D721Med (cell line): ENCODE measurements around the gene E2F4.

Source experiments
- DNase-seq: peaks from one replicate; pipeline ENCODE4 v3.0.0; 2011; ENCODE audit warnings: low spot score; ENCODE audit not compliant: insufficient read length
- FAIRE-seq: peaks from 2 replicates; lab custom pipeline; 2011; peaks lifted over from hg19 to GRCh38; lab: Jason Lieb, UNC
- TF ChIP-seq, protein P1 (sequence below): IDR thresholded peaks from 2 replicates; pipeline ENCODE4 v1.5.1; 2012; ENCODE audit warnings: mild to moderate bottlenecking, control low read depth; ENCODE audit not compliant: insufficient read depth; ENCODE audit errors: missing control alignments

Gene E2F4

GRCh38 chr16:67158637-67159600, 33.0 kb upstream of the E2F4 start:
- TF ChIP-seq, protein P1, sequence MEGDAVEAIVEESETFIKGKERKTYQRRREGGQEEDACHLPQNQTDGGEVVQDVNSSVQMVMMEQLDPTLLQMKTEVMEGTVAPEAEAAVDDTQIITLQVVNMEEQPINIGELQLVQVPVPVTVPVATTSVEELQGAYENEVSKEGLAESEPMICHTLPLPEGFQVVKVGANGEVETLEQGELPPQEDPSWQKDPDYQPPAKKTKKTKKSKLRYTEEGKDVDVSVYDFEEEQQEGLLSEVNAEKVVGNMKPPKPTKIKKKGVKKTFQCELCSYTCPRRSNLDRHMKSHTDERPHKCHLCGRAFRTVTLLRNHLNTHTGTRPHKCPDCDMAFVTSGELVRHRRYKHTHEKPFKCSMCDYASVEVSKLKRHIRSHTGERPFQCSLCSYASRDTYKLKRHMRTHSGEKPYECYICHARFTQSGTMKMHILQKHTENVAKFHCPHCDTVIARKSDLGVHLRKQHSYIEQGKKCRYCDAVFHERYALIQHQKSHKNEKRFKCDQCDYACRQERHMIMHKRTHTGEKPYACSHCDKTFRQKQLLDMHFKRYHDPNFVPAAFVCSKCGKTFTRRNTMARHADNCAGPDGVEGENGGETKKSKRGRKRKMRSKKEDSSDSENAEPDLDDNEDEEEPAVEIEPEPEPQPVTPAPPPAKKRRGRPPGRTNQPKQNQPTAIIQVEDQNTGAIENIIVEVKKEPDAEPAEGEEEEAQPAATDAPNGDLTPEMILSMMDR = no peak
- FAIRE-seq (no peak), DNase-seq (no peak)

GRCh38 chr16:67161595-67162058, 30.3 kb upstream of the E2F4 start:
- no peak for FAIRE-seq
- DNase-seq = no peak
- TF ChIP-seq, protein P1 = no peak

DNA sequence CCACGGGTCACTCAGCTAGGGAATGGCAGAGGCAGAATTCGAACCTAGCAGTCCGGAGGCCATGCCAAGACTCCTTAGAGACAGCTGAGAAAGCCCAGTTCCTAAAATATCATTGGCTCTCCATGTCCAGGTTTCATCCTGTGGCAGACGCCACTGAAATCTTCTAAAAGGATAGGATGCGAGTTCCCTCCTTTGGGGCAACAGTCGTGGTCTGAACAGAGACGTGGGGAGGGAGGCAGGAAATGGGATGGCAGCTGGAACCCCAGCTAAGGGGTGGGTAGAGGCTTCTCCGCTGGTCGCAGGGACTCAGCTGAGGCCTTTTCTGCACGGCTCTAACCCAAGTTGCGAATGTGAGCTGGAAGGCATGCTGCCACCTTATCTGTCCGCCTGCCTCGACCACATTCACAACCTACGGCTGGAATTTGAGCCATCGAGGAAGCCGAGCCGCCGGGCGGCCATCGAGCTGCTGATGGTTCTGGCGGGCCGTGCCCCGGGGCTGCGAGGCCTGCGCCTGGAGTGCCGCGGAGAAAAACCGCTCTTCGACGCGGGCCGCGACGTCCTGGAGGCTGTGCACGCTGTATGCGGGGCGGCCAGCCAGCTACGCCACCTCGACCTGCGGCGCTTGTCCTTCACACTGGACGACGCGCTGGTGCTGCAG, 29.3 kb upstream of the E2F4 start:
- TF ChIP-seq, protein P1 = no peak
- DNase-seq (no peak), FAIRE-seq (no peak)

DNA sequence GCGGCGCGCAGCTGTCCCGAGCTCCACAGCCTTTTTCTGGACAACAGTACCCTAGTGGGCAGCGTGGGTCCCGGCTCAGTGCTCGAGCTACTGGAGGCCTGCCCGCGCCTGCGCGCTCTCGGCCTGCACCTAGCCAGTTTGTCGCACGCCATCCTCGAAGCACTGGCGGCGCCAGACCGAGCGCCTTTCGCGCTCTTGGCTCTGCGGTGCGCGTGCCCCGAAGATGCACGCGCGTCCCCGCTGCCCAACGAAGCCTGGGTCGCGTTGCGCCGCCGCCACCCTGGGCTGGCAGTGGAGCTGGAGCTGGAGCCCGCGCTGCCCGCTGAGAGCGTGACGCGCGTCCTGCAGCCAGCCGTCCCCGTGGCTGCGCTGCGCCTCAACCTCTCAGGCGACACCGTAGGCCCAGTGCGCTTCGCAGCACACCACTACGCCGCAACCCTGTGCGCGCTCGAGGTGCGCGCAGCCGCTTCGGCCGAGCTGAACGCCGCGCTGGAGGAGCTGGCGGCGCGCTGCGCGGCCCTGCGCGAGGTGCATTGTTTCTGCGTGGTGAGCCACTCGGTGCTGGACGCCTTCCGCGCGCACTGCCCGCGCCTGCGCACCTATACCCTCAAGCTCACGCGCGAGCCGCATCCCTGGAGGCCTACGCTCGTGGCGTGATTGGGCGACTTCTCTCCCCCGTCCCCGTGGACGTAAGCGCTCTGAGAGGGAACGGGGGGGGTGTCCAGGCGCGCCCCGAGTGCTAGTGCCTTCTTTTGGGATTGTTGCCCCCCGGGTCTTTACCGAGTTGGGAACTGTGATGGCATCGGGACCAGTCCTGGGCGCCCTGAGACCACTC, 28.6 kb upstream of the E2F4 start:
- TF ChIP-seq, protein P1 = no peak
- DNase-seq = no peak
- no peak for FAIRE-seq

GRCh38 chr16:67163999-67164558, 27.9 kb upstream of the E2F4 start:
- FAIRE-seq (no peak), DNase-seq (no peak)
- TF ChIP-seq, protein P1 = no peak

DNA sequence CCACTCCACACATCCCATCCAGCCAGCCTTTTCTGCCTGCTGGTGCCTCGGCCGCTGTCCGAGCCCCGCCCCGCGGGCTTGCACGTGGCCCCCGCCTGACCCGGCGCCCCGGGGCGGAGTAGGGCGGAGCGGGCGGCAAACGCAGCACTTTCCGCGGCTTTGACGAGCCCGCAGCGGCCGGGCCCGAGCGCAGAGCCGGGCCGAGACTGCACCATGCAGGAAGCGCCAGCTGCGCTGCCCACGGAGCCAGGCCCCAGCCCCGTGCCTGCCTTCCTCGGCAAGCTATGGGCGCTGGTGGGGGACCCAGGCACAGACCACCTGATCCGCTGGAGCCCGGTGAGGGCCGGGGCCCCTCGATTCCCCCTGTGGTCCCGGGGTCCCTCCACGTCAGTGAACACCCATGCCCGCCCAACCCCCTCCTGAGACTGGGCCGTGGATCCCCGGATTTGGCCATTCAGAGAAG, 27.3 kb upstream of the E2F4 start, which contains the start of gene HSF4:
Gene HSF4, plus strand, starts transcription at position 147 of the 463 bp plus-strand sequence. Its CDS starts 67 bp downstream, at position 214.
- no peak for DNase-seq
- TF ChIP-seq, protein P1 = no peak
- FAIRE-seq = no peak
